OCI-LY7 (cell line): ENCODE measurements around the gene MRFAP1L1. TPM values are rescaled to one million over a fixed set of nuclear protein-coding genes. Genes with fewer than 3 reads are reported as not detected.

Source experiments
- BruUV-seq: library from RNA; stranded (reverse); fragments of 400-500 nt; replicated peaks from 2 replicates; lab custom pipeline; 2021; lab: Mats Ljungman, UMichigan
- CTCF ChIA-PET: fragments of 300-600 bp; sonication (Branson Sonifier 250); formaldehyde crosslinking; loops from one replicate; lab custom pipeline; 2022; ENCODE audit warnings: antibody characterized with exemption; ENCODE audit not compliant: unreplicated experiment; lab: Charles Lee
- POLR2A ChIA-PET: fragments of 300-600 bp; sonication (Branson Sonifier 250); formaldehyde crosslinking; loops from one replicate; lab custom pipeline; 2022; ENCODE audit warnings: antibody characterized with exemption; lab: Charles Lee
- DNase-seq: peaks from one replicate; pipeline ENCODE4 v3.0.0-alpha.2; 2015; ENCODE audit warnings: low spot score
- H2AFZ ChIP-seq: fragments of 200-600 bp; sonication (generic), shearing (Covaris generic); 2 replicates; pipeline ENCODE4 v1.6.1; 2014; ENCODE audit warnings: mild to moderate bottlenecking, antibody characterized with exemption, low read length, moderate library complexity
- H3K27ac ChIP-seq: fragments of 200-600 bp; sonication (generic); 2 replicates; pipeline ENCODE4 v1.5.1; 2014; ENCODE audit warnings: mixed run types, low read depth, mild to moderate bottlenecking, moderate library complexity, low read length, inconsistent platforms; ENCODE audit not compliant: poor library complexity, severe bottlenecking
- H3K36me3 ChIP-seq: fragments of 200-600 bp; sonication (generic); 2 replicates; pipeline ENCODE4 v1.6.1; 2014; ENCODE audit warnings: mild to moderate bottlenecking, antibody characterized with exemption, low read length, moderate library complexity, mixed read lengths; ENCODE audit not compliant: insufficient read depth
- H3K4me1 ChIP-seq: fragments of 200-600 bp; sonication (generic); 2 replicates; pipeline ENCODE4 v1.5.1; 2014; ENCODE audit warnings: mild to moderate bottlenecking, low read length; ENCODE audit not compliant: insufficient read depth, poor library complexity, severe bottlenecking
- H3K4me2 ChIP-seq: fragments of 200-600 bp; sonication (generic); 2 replicates; pipeline ENCODE4 v1.6.1; 2014; ENCODE audit warnings: mild to moderate bottlenecking, low read length
- H3K4me3 ChIP-seq: fragments of 200-600 bp; sonication (generic); 2 replicates; pipeline ENCODE4 v1.5.1; 2014; ENCODE audit warnings: mild to moderate bottlenecking, low read depth, low read length; ENCODE audit not compliant: poor library complexity, severe bottlenecking
- H3K79me2 ChIP-seq: fragments of 200-600 bp; sonication (generic); 2 replicates; pipeline ENCODE4 v1.6.1; 2016; ENCODE audit warnings: low read depth, mild to moderate bottlenecking, low read length, moderate library complexity, mixed read lengths; ENCODE audit not compliant: insufficient read depth
- H3K9me2 ChIP-seq: fragments of 200-600 bp; sonication (generic); 2 replicates; pipeline ENCODE4 v1.6.1; 2016; ENCODE audit warnings: mild to moderate bottlenecking, low read length, mixed read lengths; ENCODE audit not compliant: insufficient read depth
- H3K9me3 ChIP-seq: fragments of 200-600 bp; sonication (generic); 2 replicates; pipeline ENCODE4 v1.6.1; 2014; ENCODE audit warnings: mild to moderate bottlenecking, mixed run types, low read length, mixed read lengths
- H4K20me1 ChIP-seq: fragments of 200-600 bp; sonication (generic); 2 replicates; pipeline ENCODE4 v1.6.1; 2014; ENCODE audit warnings: mild to moderate bottlenecking, antibody characterized with exemption, low read length, moderate library complexity, mixed read lengths; ENCODE audit not compliant: insufficient read depth
- CTCF ChIP-seq: fragments of 200-600 bp; sonication (generic); conservative IDR thresholded peaks from 2 replicates; pipeline ENCODE4 v1.5.1; 2014; ENCODE audit warnings: mild to moderate bottlenecking, antibody characterized with exemption, low read length, moderate library complexity, mixed read lengths
- EZH2phosphoT487 ChIP-seq: fragments of 200-600 bp; sonication (generic); IDR thresholded peaks from 2 replicates; pipeline ENCODE4 v1.6.1; 2018; ENCODE audit warnings: low read depth, borderline replicate concordance, mild to moderate bottlenecking, mixed run types, antibody characterized with exemption, low read length, moderate library complexity, mixed read lengths
- intact Hi-C: fragments of 100-400 bp; cut with micrococcal nuclease; formaldehyde crosslinking; loops from one replicate; pipeline ENCODE4 v1.10.0; 2022; ENCODE audit not compliant: unreplicated experiment
- total RNA-seq, 2 experiments: library from RNA; depleted of rRNA in 1 of 2; stranded (reverse); fragments of >200 nt in 1 of 2; shearing (Covaris generic) in 1 of 2; gene quantifications; 2 replicates each; pipeline ENCODE4 v1.2.3, GENCODE V29; 2014 to 2022

The MRFAP1L1 gene
- total RNA-seq, 2 experiments from 2014 or later, result 49.3 to 50.5 TPM

DNA sequence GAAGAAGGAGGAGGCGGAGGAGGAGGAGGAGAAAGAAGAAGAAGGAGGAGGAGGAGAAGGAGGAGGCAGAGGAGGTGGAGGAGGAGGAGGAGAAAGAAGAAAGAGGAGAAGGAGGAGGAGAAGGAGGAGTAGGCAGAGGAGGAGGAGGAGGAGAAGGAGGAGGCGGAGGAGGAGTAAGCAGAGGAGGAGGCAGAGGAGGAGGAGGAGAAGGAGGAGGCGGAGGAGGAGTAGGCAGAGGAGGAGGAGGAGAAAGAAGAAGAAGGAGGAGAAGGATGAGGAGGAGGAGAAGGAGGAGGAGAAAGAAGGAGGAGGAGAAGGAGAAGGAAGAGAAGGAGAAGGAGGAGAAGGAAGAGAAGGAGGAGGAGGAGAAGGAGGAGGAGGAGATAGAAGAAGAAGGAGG is 49.2 kb downstream of the MRFAP1L1 start:
- Histone ChIP-seq H3K9me2 (no peaks in the 10 kb centered on the region), H4K20me1 (no peaks in the 10 kb centered on the region), H3K4me2 (no peak overlapping the region), H2AFZ (no peak overlapping the region), H3K79me2 (no peaks in the 10 kb centered on the region), H3K36me3 (no peaks in the 10 kb centered on the region), H3K27ac (no peak overlapping the region), H3K9me3 (no peaks in the 10 kb centered on the region), H3K4me1 (no peaks in the 10 kb centered on the region), H3K4me3 (no peak overlapping the region)
- no TSS peak for BruUV-seq
- no peak for DNase-seq
- CTCF ChIA-PET, result no interaction called here
- POLR2A ChIA-PET, result no interaction called here
- TF ChIP-seq EZH2phosphoT487 (no peak), CTCF (no peak)
- intact Hi-C loops, result no loop called here

- intact Hi-C loops, result no loop called here
- no peaks in the 10 kb centered on the region for H4K20me1 ChIP-seq
- CTCF ChIA-PET, result no interaction called here
- no peak overlapping the region for H3K4me3 ChIP-seq
- H3K79me2 ChIP-seq, result no peaks in the 10 kb centered on the region
- H3K4me2 ChIP-seq, result no peak overlapping the region
- H3K27ac ChIP-seq, result no peak overlapping the region
- H3K9me3 ChIP-seq, result no peaks in the 10 kb centered on the region
- no peak overlapping the region for H2AFZ ChIP-seq
- H3K9me2 ChIP-seq, result no peaks in the 10 kb centered on the region
- no peaks in the 10 kb centered on the region for H3K36me3 ChIP-seq
- no TSS peak for BruUV-seq
- TF ChIP-seq CTCF (no peak), EZH2phosphoT487 (no peak)
- no peak for DNase-seq
- H3K4me1 ChIP-seq, result no peaks in the 10 kb centered on the region
- POLR2A ChIA-PET, result interaction anchor here (0.7 kb wide), 1 partner anchor 692 kb away, joined by 3 read pairs; no protein-coding TSS in a partner anchor
These were observed 49.8 kb downstream of the MRFAP1L1 start for GRCh38 chr4:6659897-6660296.

GRCh38 chr4:6658597-6659075 is 51.0 kb downstream of the MRFAP1L1 start:
- BruUV-seq, result no TSS peak
- POLR2A ChIA-PET, result no interaction called here
- no peak for DNase-seq
- TF ChIP-seq EZH2phosphoT487, result no peak
- TF ChIP-seq CTCF, result no peak
- Histone ChIP-seq H3K27ac (no peak overlapping the region), H4K20me1 (no peaks in the 10 kb centered on the region), H3K4me3 (no peak overlapping the region), H2AFZ (no peak overlapping the region), H3K4me1 (no peaks in the 10 kb centered on the region), H3K9me3 (no peaks in the 10 kb centered on the region), H3K36me3 (no peaks in the 10 kb centered on the region), H3K4me2 (no peak overlapping the region), H3K9me2 (no peaks in the 10 kb centered on the region), H3K79me2 (no peaks in the 10 kb centered on the region)
- CTCF ChIA-PET, result no interaction called here
- intact Hi-C loops, result no loop called here
